CD4-positive, alpha-beta T cell treated with Interleukin-12 subunit alpha and Interleukin-12 subunit beta, for 1 hour (primary cell): ENCODE results near the gene GLYATL3.
"Not testable (repeated sequence)": the region's sequence is repeated elsewhere in the genome, so short reads cannot be mapped to it uniquely, and the experiment has no call there.

Experiments
- DNase-seq: peaks from one replicate; pipeline ENCODE4 v3.0.0-alpha.2; 2020

GLYATL3 gene

GRCh38 chr6:49499623-49500022 lies at the start of gene GLYATL3:
Gene GLYATL3 (plus strand): TSS chr6:49499923. CDS start chr6:49511991, 12,068 bp downstream.
- DNase-seq, result no peak

- DNase-seq, result no peak
Measured at GRCh38 chr6:49453221-49453620, 46.5 kb upstream of the GLYATL3 start.

- DNase-seq, result no peak
Measured at GRCh38 chr6:49454787-49455709, 44.7 kb upstream of the GLYATL3 start.

GRCh38 chr6:49457771-49458170 lies 42.0 kb upstream of the GLYATL3 start:
- no peak for DNase-seq

- peak; percentile 0 for DNase-seq
Measured at GRCh38 chr6:49462071-49462470, 37.7 kb upstream of the GLYATL3 start.

GRCh38 chr6:49462599-49462926 lies 37.2 kb upstream of the GLYATL3 start:
- no peak for DNase-seq

GRCh38 chr6:49462927-49463611 lies 36.7 kb upstream of the GLYATL3 start, which contains the start of the genes CENPQ and MMUT:
Gene CENPQ (plus strand): TSS chr6:49463370. CDS start chr6:49470177, 6,807 bp downstream.
Gene MMUT (minus strand): TSS chr6:49463253. CDS start chr6:49459466, 3,787 bp downstream.
- peak; percentile 92 for DNase-seq

- no peak for DNase-seq
Measured at GRCh38 chr6:49463612-49463967, 36.1 kb upstream of the GLYATL3 start.

- DNase-seq, result no peak
Measured at GRCh38 chr6:49464691-49465090, 35.0 kb upstream of the GLYATL3 start.

- no peak for DNase-seq
Measured at GRCh38 chr6:49468042-49468441, 31.7 kb upstream of the GLYATL3 start.

- DNase-seq, result not testable (repeated sequence)
Measured at GRCh38 chr6:49476564-49476963, 23.2 kb upstream of the GLYATL3 start.

GRCh38 chr6:49479308-49479970 lies 20.3 kb upstream of the GLYATL3 start:
- no peak for DNase-seq

- DNase-seq, result not testable (repeated sequence)
Measured at GRCh38 chr6:49481846-49482245, 17.9 kb upstream of the GLYATL3 start.

GRCh38 chr6:49483380-49483779 lies 16.3 kb upstream of the GLYATL3 start:
- DNase-seq, result not testable (repeated sequence)

- no peak for DNase-seq
Measured at GRCh38 chr6:49490633-49491032, 9.1 kb upstream of the GLYATL3 start.

- no peak for DNase-seq
Measured at GRCh38 chr6:49497304-49497703, 2.4 kb upstream of the GLYATL3 start.

- no peak for DNase-seq
Measured at GRCh38 chr6:49499126-49499525, 597 bp upstream of the GLYATL3 start.

GRCh38 chr6:49504666-49505065 lies 4.9 kb downstream of the GLYATL3 start:
- no peak for DNase-seq

GRCh38 chr6:49506569-49507111 lies 6.9 kb downstream of the GLYATL3 start:
- DNase-seq, result no peak

GRCh38 chr6:49509342-49509741 lies 9.6 kb downstream of the GLYATL3 start:
- no peak for DNase-seq

GRCh38 chr6:49513153-49513989 lies 13.6 kb downstream of the GLYATL3 start:
- DNase-seq, result no peak
